ENCODE results near the gene DGKQ. TPM values are rescaled to one million over a fixed set of nuclear protein-coding genes. Genes with fewer than 3 reads are reported as not detected.

DGKQ gene
- total and polyA plus RNA-seq, 9 of the 15 experiments (the other 6 are each of a cell fraction or from before 2014, with no cell fraction given), result 0.17 to 22.0 (median 5.6) TPM

DNA sequence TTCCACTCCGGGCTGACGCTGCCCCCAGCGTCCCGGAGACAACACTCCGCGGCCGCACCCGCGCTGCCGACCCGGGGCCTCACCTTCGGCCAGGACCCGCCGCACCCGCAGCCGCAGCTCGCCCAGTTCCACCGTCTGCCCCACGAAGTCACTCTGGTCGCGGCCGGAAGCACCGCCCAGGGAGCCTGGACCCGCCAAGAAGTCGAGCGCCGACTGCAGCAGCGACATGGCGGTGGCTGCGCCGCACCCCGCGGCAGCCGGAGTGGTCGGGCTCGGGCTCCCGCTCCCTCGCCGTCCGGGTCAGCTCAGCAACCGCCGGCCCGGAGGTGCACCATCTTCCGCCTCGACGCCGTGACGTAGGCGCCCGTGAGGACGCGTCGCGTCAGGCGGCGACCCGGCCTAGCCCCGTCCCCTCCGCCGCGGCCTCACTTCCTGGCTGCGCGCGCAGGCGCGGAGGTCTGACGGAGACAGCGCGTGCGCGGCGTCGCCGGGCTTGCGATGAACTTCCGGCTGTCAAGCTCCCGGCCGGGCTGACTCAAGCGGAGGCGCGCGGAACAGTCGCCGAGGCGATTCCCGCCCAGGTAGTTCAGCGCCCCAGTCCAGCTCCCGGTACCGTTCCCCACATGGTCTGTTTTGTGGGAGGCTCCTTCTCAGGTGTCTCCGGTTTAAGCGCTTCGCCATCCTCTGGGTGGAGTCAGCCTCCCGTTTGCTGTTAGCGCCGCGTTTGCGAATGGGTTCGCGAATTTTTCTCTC, 41.2 kb downstream of the DGKQ start, which contains the start of the genes GAK and TMEM175 (continued):
- TF ChIP-seq, protein P1, sequence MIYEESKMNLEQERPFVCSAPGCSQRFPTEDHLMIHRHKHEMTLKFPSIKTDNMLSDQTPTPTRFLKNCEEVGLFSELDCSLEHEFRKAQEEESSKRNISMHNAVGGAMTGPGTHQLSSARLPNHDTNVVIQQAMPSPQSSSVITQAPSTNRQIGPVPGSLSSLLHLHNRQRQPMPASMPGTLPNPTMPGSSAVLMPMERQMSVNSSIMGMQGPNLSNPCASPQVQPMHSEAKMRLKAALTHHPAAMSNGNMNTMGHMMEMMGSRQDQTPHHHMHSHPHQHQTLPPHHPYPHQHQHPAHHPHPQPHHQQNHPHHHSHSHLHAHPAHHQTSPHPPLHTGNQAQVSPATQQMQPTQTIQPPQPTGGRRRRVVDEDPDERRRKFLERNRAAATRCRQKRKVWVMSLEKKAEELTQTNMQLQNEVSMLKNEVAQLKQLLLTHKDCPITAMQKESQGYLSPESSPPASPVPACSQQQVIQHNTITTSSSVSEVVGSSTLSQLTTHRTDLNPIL (CRISPR knock-in tag; IDR thresholded peaks at IDR 0.05), result no peak
- TF ChIP-seq FOXP1 (CRISPR knock-in tag; IDR thresholded peaks at IDR 0.05) (0 out of 2 replicates have a peak, but pooled peaks have one; percentile 47), GTF2E2 (tag; IDR thresholded peaks at IDR 0.05) (no peak), ATF1 (CRISPR knock-in tag; IDR thresholded peaks at IDR 0.05) (peak; percentile 85), ATF1 (tag; IDR thresholded peaks at IDR 0.05) (peak; percentile 98), NCOR1 (IDR thresholded peaks at IDR 0.05) (no peak), ZNF589 (CRISPR knock-in tag; IDR thresholded peaks at IDR 0.05; ENCODE audit: low read depth) (no peak), CSDE1 (IDR thresholded peaks at IDR 0.05) (no peak; a peak in 1 of 4 replicates), CBX1 (IDR thresholded peaks at IDR 0.05; ENCODE audit: low read depth) (peak; percentile 64; the same call in 1 of the 2 replicates), ZNF780A (CRISPR knock-in tag; IDR thresholded peaks at IDR 0.05) (no peak), ZNF324 (CRISPR knock-in tag; IDR thresholded peaks at IDR 0.05) (no peak), ELF1 (tag; IDR thresholded peaks at IDR 0.05) (peak; percentile 95), E2F3 (CRISPR knock-in tag; IDR thresholded peaks at IDR 0.05) (peak; percentile 92), RB1 (IDR thresholded peaks at IDR 0.05; ENCODE audit: low read depth) (peak; percentile 67), NR3C1 (CRISPR knock-in tag; IDR thresholded peaks at IDR 0.05) (0 out of 2 replicates have a peak, but pooled peaks have one; percentile 74), TBP (optimal IDR thresholded peaks at IDR 0.05; ENCODE audit: low read depth, low read length) (peak; percentile 56), PHF20 (IDR thresholded peaks at IDR 0.05; ENCODE audit: partially characterized antibody) (peak; percentile 85), SAFB2 (IDR thresholded peaks at IDR 0.05; ENCODE audit: borderline replicate concordance, low read depth, low read length, severe bottlenecking) (no peak), MED1 (CRISPR knock-in tag; IDR thresholded peaks at IDR 0.05; ENCODE audit: borderline replicate concordance) (no peak), ZC3H8 (IDR thresholded peaks at IDR 0.05) (no peak), SPI1 (IDR thresholded peaks at IDR 0.05; ENCODE audit: borderline replicate concordance, low read depth, low read length) (peak; percentile 69), SP2 (IDR thresholded peaks at IDR 0.05; ENCODE audit: extremely low read depth, low read depth, low read length, poor library complexity, severe bottlenecking) (no peak)
- TF ChIP-seq, protein P2, sequence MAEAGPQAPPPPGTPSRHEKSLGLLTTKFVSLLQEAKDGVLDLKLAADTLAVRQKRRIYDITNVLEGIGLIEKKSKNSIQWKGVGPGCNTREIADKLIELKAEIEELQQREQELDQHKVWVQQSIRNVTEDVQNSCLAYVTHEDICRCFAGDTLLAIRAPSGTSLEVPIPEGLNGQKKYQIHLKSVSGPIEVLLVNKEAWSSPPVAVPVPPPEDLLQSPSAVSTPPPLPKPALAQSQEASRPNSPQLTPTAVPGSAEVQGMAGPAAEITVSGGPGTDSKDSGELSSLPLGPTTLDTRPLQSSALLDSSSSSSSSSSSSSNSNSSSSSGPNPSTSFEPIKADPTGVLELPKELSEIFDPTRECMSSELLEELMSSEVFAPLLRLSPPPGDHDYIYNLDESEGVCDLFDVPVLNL (CRISPR knock-in tag; IDR thresholded peaks at IDR 0.05; ENCODE audit: low read depth), result no peak
- TF ChIP-seq, protein P3, sequence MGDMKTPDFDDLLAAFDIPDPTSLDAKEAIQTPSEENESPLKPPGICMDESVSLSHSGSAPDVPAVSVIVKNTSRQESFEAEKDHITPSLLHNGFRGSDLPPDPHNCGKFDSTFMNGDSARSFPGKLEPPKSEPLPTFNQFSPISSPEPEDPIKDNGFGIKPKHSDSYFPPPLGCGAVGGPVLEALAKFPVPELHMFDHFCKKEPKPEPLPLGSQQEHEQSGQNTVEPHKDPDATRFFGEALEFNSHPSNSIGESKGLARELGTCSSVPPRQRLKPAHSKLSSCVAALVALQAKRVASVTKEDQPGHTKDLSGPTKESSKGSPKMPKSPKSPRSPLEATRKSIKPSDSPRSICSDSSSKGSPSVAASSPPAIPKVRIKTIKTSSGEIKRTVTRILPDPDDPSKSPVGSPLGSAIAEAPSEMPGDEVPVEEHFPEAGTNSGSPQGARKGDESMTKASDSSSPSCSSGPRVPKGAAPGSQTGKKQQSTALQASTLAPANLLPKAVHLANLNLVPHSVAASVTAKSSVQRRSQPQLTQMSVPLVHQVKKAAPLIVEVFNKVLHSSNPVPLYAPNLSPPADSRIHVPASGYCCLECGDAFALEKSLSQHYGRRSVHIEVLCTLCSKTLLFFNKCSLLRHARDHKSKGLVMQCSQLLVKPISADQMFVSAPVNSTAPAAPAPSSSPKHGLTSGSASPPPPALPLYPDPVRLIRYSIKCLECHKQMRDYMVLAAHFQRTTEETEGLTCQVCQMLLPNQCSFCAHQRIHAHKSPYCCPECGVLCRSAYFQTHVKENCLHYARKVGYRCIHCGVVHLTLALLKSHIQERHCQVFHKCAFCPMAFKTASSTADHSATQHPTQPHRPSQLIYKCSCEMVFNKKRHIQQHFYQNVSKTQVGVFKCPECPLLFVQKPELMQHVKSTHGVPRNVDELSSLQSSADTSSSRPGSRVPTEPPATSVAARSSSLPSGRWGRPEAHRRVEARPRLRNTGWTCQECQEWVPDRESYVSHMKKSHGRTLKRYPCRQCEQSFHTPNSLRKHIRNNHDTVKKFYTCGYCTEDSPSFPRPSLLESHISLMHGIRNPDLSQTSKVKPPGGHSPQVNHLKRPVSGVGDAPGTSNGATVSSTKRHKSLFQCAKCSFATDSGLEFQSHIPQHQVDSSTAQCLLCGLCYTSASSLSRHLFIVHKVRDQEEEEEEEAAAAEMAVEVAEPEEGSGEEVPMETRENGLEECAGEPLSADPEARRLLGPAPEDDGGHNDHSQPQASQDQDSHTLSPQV (IDR thresholded peaks at IDR 0.05), result no peak
